Retina (tissue), 1 donor: ENCODE measurements around the gene DCP1A.
A peak's percentile ranks its signal among the peaks of the same experiment; 100 is the strongest.
"Not testable (repeated sequence)": the region's sequence is repeated elsewhere in the genome, so short reads cannot be mapped to it uniquely, and the experiment has no call there.

Experiments
- DNase-seq: peaks from one replicate; pipeline ENCODE4 v3.0.0-alpha.2; 2016

Gene DCP1A

GRCh38 chr3:53261712-53262111 is 85.6 kb downstream of the DCP1A start:
- DNase-seq: peak; percentile 53

- DNase-seq: no peak
These were observed 87.0 kb downstream of the DCP1A start for GRCh38 chr3:53260286-53260785.

GRCh38 chr3:53259427-53260259 is 87.7 kb downstream of the DCP1A start:
- DNase-seq: no peak

GRCh38 chr3:53258600-53259426 is 88.5 kb downstream of the DCP1A start:
- no peak for DNase-seq

- no peak for DNase-seq
These were observed 89.9 kb downstream of the DCP1A start for GRCh38 chr3:53257465-53257864.

- DNase-seq: no peak
These were observed 90.7 kb downstream of the DCP1A start for GRCh38 chr3:53256704-53257055.

- DNase-seq: peak; percentile 85
These were observed 91.3 kb downstream of the DCP1A start, which contains the start of gene TKT for GRCh38 chr3:53255775-53256703. TKT (minus strand) TSS chr3:53256022; CDS start chr3:53255942, 80 bp downstream.

- DNase-seq: peak; percentile 79
These were observed 91.9 kb downstream of the DCP1A start for GRCh38 chr3:53255423-53255774.

- peak; percentile 80 for DNase-seq
These were observed 92.6 kb downstream of the DCP1A start for GRCh38 chr3:53254509-53255422.

GRCh38 chr3:53253707-53254508 is 93.4 kb downstream of the DCP1A start:
- DNase-seq: no peak

GRCh38 chr3:53252947-53253322 is 94.4 kb downstream of the DCP1A start:
- not testable (repeated sequence) for DNase-seq

GRCh38 chr3:53252096-53252946 is 95.0 kb downstream of the DCP1A start:
- DNase-seq: no peak

GRCh38 chr3:53250881-53251605 is 96.3 kb downstream of the DCP1A start:
- no peak for DNase-seq

GRCh38 chr3:53250453-53250852 is 96.9 kb downstream of the DCP1A start:
- DNase-seq: no peak

GRCh38 chr3:53248161-53248560 is 99.2 kb downstream of the DCP1A start:
- DNase-seq: no peak

- no peak for DNase-seq
These were observed 99.7 kb downstream of the DCP1A start for GRCh38 chr3:53247619-53248018.

- DNase-seq: no peak
These were observed 103.1 kb downstream of the DCP1A start for GRCh38 chr3:53244271-53244670.

- DNase-seq: no peak
These were observed 103.6 kb downstream of the DCP1A start for GRCh38 chr3:53243785-53244184.

GRCh38 chr3:53243165-53243564 is 104.2 kb downstream of the DCP1A start:
- peak; percentile 71 for DNase-seq
